ENCODE measurements around the gene AMH. TPM values are rescaled to one million over a fixed set of nuclear protein-coding genes. Genes with fewer than 3 reads are reported as not detected.

AMH gene
- total and polyA plus RNA-seq, 9 donors: 1.5 to 13.3 (median 6.8) TPM

Other genes starting within 250 kb of the AMH start
- 28.6 TPM for gene BTBD2, start 233.6 kb upstream of the AMH start, total RNA-seq
- gene BTBD2, start 233.6 kb upstream of the AMH start, polyA plus RNA-seq (ENCODE audit: insufficient read depth in 1 of 8, insufficient read length in 8 of 8, low replicate concordance in 1 of 8): 10 to 100 TPM; 57.2 to 87.5 (median 74.6) TPM
- gene MKNK2, start 198.1 kb upstream of the AMH start, total RNA-seq: 64.6 TPM
- 100 to 1,000 TPM in 1 of 8 donors, 10 to 100 TPM in 7; 56.9 to 115 (median 76.2) TPM for gene MKNK2, start 198.1 kb upstream of the AMH start, polyA plus RNA-seq (ENCODE audit: insufficient read depth in 1 of 8, insufficient read length in 8 of 8, low replicate concordance in 1 of 8)
- 7.4 TPM for gene MOB3A, start 153.0 kb upstream of the AMH start, total RNA-seq
- 10 to 100 TPM; 14.7 to 22.1 (median 17.3) TPM for gene MOB3A, start 153.0 kb upstream of the AMH start, polyA plus RNA-seq (ENCODE audit: insufficient read depth in 1 of 8, insufficient read length in 8 of 8, low replicate concordance in 1 of 8)
- gene IZUMO4, start 152.4 kb upstream of the AMH start, total RNA-seq: 1.8 TPM
- 1 to 10 TPM; 1.7 to 4.0 (median 2.1) TPM for gene IZUMO4, start 152.4 kb upstream of the AMH start, polyA plus RNA-seq (ENCODE audit: insufficient read depth in 1 of 8, insufficient read length in 8 of 8, low replicate concordance in 1 of 8)
- 34.5 TPM for gene AP3D1, start 97.8 kb upstream of the AMH start, total RNA-seq
- 10 to 100 TPM; 57.2 to 82.8 (median 71.2) TPM for gene AP3D1, start 97.8 kb upstream of the AMH start, polyA plus RNA-seq (ENCODE audit: insufficient read depth in 1 of 8, insufficient read length in 8 of 8, low replicate concordance in 1 of 8)
- 5.6 TPM for gene DOT1L, start 85.4 kb upstream of the AMH start, total RNA-seq
- 10 to 100 TPM; 14.4 to 24.8 (median 22.1) TPM for gene DOT1L, start 85.4 kb upstream of the AMH start, polyA plus RNA-seq (ENCODE audit: insufficient read depth in 1 of 8, insufficient read length in 8 of 8, low replicate concordance in 1 of 8)
- 72.9 TPM for gene PLEKHJ1, start 13.0 kb upstream of the AMH start, total RNA-seq
- gene PLEKHJ1, start 13.0 kb upstream of the AMH start, polyA plus RNA-seq (ENCODE audit: insufficient read depth in 1 of 8, insufficient read length in 8 of 8, low replicate concordance in 1 of 8): 10 to 100 TPM; 70.6 to 89.4 (median 76.1) TPM
- 23.8 TPM for gene SF3A2, start 12.5 kb upstream of the AMH start, total RNA-seq
- 10 to 100 TPM; 54.7 to 89.9 (median 74.5) TPM for gene SF3A2, start 12.5 kb upstream of the AMH start, polyA plus RNA-seq (ENCODE audit: insufficient read depth in 1 of 8, insufficient read length in 8 of 8, low replicate concordance in 1 of 8)
- 73.2 TPM for gene JSRP1, start 7.1 kb downstream of the AMH start, total RNA-seq
- 100 to 1,000 TPM in 2 of 8 donors, 10 to 100 TPM in 6; 58.3 to 107 (median 86.5) TPM for gene JSRP1, start 7.1 kb downstream of the AMH start, polyA plus RNA-seq (ENCODE audit: insufficient read depth in 1 of 8, insufficient read length in 8 of 8, low replicate concordance in 1 of 8)
- gene PEAK3, start 32.9 kb downstream of the AMH start, total RNA-seq: not detected
- under 1 TPM in 6 of 8 donors, not detected in 2; 0.04 to 0.12 (median 0.09) TPM for gene PEAK3, start 32.9 kb downstream of the AMH start, polyA plus RNA-seq (ENCODE audit: insufficient read depth in 1 of 8, insufficient read length in 8 of 8, low replicate concordance in 1 of 8)
- gene LINGO3, start 58.8 kb downstream of the AMH start, total RNA-seq: not detected
- under 1 TPM in 6 of 8 donors, not detected in 2; 0.07 to 0.15 (median 0.09) TPM for gene LINGO3, start 58.8 kb downstream of the AMH start, polyA plus RNA-seq (ENCODE audit: insufficient read depth in 1 of 8, insufficient read length in 8 of 8, low replicate concordance in 1 of 8)
- 102 TPM for gene LSM7, start 79.3 kb downstream of the AMH start, total RNA-seq
- gene LSM7, start 79.3 kb downstream of the AMH start, polyA plus RNA-seq (ENCODE audit: insufficient read depth in 1 of 8, insufficient read length in 8 of 8, low replicate concordance in 1 of 8): 100 to 1,000 TPM in 1 of 8 donors, 10 to 100 TPM in 7; 83.0 to 101 (median 94.8) TPM
- 20.8 TPM for gene SPPL2B, start 79.4 kb downstream of the AMH start, total RNA-seq
- gene SPPL2B, start 79.4 kb downstream of the AMH start, polyA plus RNA-seq (ENCODE audit: insufficient read depth in 1 of 8, insufficient read length in 8 of 8, low replicate concordance in 1 of 8): 10 to 100 TPM; 24.6 to 66.1 (median 49.8) TPM
- gene TMPRSS9, start 110.9 kb downstream of the AMH start, total RNA-seq: 0.18 TPM
- 1 to 10 TPM in 1 of 8 donors, under 1 TPM in 7; 0.11 to 1.3 (median 0.34) TPM for gene TMPRSS9, start 110.9 kb downstream of the AMH start, polyA plus RNA-seq (ENCODE audit: insufficient read depth in 1 of 8, insufficient read length in 8 of 8, low replicate concordance in 1 of 8)
- gene TIMM13, start 178.3 kb downstream of the AMH start, total RNA-seq: 104 TPM
- 100 to 1,000 TPM in 7 of 8 donors, 10 to 100 TPM in 1; 99.2 to 120 (median 107) TPM for gene TIMM13, start 178.3 kb downstream of the AMH start, polyA plus RNA-seq (ENCODE audit: insufficient read depth in 1 of 8, insufficient read length in 8 of 8, low replicate concordance in 1 of 8)
- 55.2 TPM for gene LMNB2, start 207.6 kb downstream of the AMH start, total RNA-seq
- gene LMNB2, start 207.6 kb downstream of the AMH start, polyA plus RNA-seq (ENCODE audit: insufficient read depth in 1 of 8, insufficient read length in 8 of 8, low replicate concordance in 1 of 8): 100 to 1,000 TPM in 2 of 8 donors, 10 to 100 TPM in 6; 61.0 to 103 (median 88.1) TPM
- gene GADD45B, start 226.8 kb downstream of the AMH start, total RNA-seq: 16.4 TPM
- 10 to 100 TPM in 6 of 8 donors, 1 to 10 TPM in 2; 6.3 to 15.5 (median 12.7) TPM for gene GADD45B, start 226.8 kb downstream of the AMH start, polyA plus RNA-seq (ENCODE audit: insufficient read depth in 1 of 8, insufficient read length in 8 of 8, low replicate concordance in 1 of 8)